ENCODE measurements around the gene PPBP.

The PPBP gene

GRCh38 chr4:74009307-74009706 lies 21.3 kb upstream of the PPBP start:
- H3K9me2 ChIP-seq (replicated peaks; ENCODE audit: low read depth, low read length), result no peaks in the 10 kb centered on the region
- H3K4me1 ChIP-seq (ENCODE audit: insufficient read depth, low read length, poor library complexity, severe bottlenecking), result no peaks in the 10 kb centered on the region
- no peaks in the 10 kb centered on the region for H3K79me2 ChIP-seq (ENCODE audit: insufficient read depth, low read length)
- TF ChIP-seq CTCF (conservative IDR thresholded peaks at IDR 0.05; ENCODE audit: low read length), result no peak
- no peak for TF ChIP-seq EZH2phosphoT487 (IDR thresholded peaks at IDR 0.05; ENCODE audit: borderline replicate concordance)
- no peak overlapping the region for H3K4me2 ChIP-seq (ENCODE audit: low read depth, low read length, poor library complexity, severe bottlenecking)
- no peak overlapping the region for H3K9ac ChIP-seq (ENCODE audit: low read depth, low read length, poor library complexity, severe bottlenecking)
- H3K27me3 ChIP-seq (ENCODE audit: insufficient read depth, low read length, poor library complexity, severe bottlenecking), result no peaks in the 10 kb centered on the region
- no peaks in the 10 kb centered on the region for H3K36me3 ChIP-seq (ENCODE audit: insufficient read depth, low read length)
- H3F3A ChIP-seq (ENCODE audit: low read depth), result no peaks in the 10 kb centered on the region
- H3K9me3 ChIP-seq (ENCODE audit: insufficient read depth, low read depth, low read length), result no peaks in the 10 kb centered on the region
- H2AFZ ChIP-seq (ENCODE audit: low read length), result no peak overlapping the region
- H4K20me1 ChIP-seq (ENCODE audit: insufficient read depth, low read length, poor library complexity, severe bottlenecking), result no peaks in the 10 kb centered on the region
- H3K4me3 ChIP-seq (ENCODE audit: low read length, poor library complexity, severe bottlenecking), result no peak overlapping the region

- Histone ChIP-seq H3K4me2 (ENCODE audit: low read depth, low read length, poor library complexity, severe bottlenecking) (no peak overlapping the region), H3K4me3 (ENCODE audit: low read length, poor library complexity, severe bottlenecking) (no peak overlapping the region), H3K9me2 (replicated peaks; ENCODE audit: low read depth, low read length) (no peaks in the 10 kb centered on the region), H3K27me3 (ENCODE audit: insufficient read depth, low read length, poor library complexity, severe bottlenecking) (no peaks in the 10 kb centered on the region), H3K36me3 (ENCODE audit: insufficient read depth, low read length) (no peaks in the 10 kb centered on the region), H3K79me2 (ENCODE audit: insufficient read depth, low read length) (no peaks in the 10 kb centered on the region), H4K20me1 (ENCODE audit: insufficient read depth, low read length, poor library complexity, severe bottlenecking) (no peaks in the 10 kb centered on the region), H3K9ac (ENCODE audit: low read depth, low read length, poor library complexity, severe bottlenecking) (no peak overlapping the region), H3K4me1 (ENCODE audit: insufficient read depth, low read length, poor library complexity, severe bottlenecking) (no peaks in the 10 kb centered on the region), H2AFZ (ENCODE audit: low read length) (no peak overlapping the region), H3K9me3 (ENCODE audit: insufficient read depth, low read depth, low read length) (no peaks in the 10 kb centered on the region), H3F3A (ENCODE audit: low read depth) (no peaks in the 10 kb centered on the region)
- TF ChIP-seq EZH2phosphoT487 (IDR thresholded peaks at IDR 0.05; ENCODE audit: borderline replicate concordance) (no peak), CTCF (conservative IDR thresholded peaks at IDR 0.05; ENCODE audit: low read length) (no peak)
These were observed 18.1 kb upstream of the PPBP start for GRCh38 chr4:74006009-74006476.

- no peak for TF ChIP-seq CTCF (conservative IDR thresholded peaks at IDR 0.05; ENCODE audit: low read length)
- no peak for TF ChIP-seq EZH2phosphoT487 (IDR thresholded peaks at IDR 0.05; ENCODE audit: borderline replicate concordance)
- no peaks in the 10 kb centered on the region for H3F3A ChIP-seq (ENCODE audit: low read depth)
- no peak overlapping the region for H3K4me2 ChIP-seq (ENCODE audit: low read depth, low read length, poor library complexity, severe bottlenecking)
- no peaks in the 10 kb centered on the region for H3K4me1 ChIP-seq (ENCODE audit: insufficient read depth, low read length, poor library complexity, severe bottlenecking)
- H4K20me1 ChIP-seq (ENCODE audit: insufficient read depth, low read length, poor library complexity, severe bottlenecking), result no peaks in the 10 kb centered on the region
- no peak overlapping the region for H3K9ac ChIP-seq (ENCODE audit: low read depth, low read length, poor library complexity, severe bottlenecking)
- no peak overlapping the region for H2AFZ ChIP-seq (ENCODE audit: low read length)
- no peaks in the 10 kb centered on the region for H3K27me3 ChIP-seq (ENCODE audit: insufficient read depth, low read length, poor library complexity, severe bottlenecking)
- no peaks in the 10 kb centered on the region for H3K36me3 ChIP-seq (ENCODE audit: insufficient read depth, low read length)
- H3K9me3 ChIP-seq (ENCODE audit: insufficient read depth, low read depth, low read length), result no peaks in the 10 kb centered on the region
- no peaks in the 10 kb centered on the region for H3K9me2 ChIP-seq (replicated peaks; ENCODE audit: low read depth, low read length)
- H3K4me3 ChIP-seq (ENCODE audit: low read length, poor library complexity, severe bottlenecking), result no peak overlapping the region
- H3K79me2 ChIP-seq (ENCODE audit: insufficient read depth, low read length), result no peaks in the 10 kb centered on the region
These were observed 17.5 kb upstream of the PPBP start for GRCh38 chr4:74005528-74005927.

Measured in Loucy (cell line).